ENCODE measurements around the gene PNMA8A. TPM values are rescaled to one million over a fixed set of nuclear protein-coding genes. Genes with fewer than 3 reads are reported as not detected.

The PNMA8A gene
- total RNA-seq, 1 experiment from 2014 or later, result not detected

- Histone ChIP-seq H3K4me3 (no peak overlapping the region), H3K9me3 (ENCODE audit: insufficient read depth, low read depth) (no peaks in the 10 kb centered on the region), H3K27me3 (ENCODE audit: insufficient read depth, low read depth) (no peaks in the 10 kb centered on the region), H3K27ac (no peak overlapping the region), H3K4me2 (no peak overlapping the region), H3K4me1 (replicated peaks; ENCODE audit: insufficient read depth) (no peaks in the 10 kb centered on the region; the same call in 1 of the 2 replicates), H3K36me3 (ENCODE audit: low read depth) (no peaks in the 10 kb centered on the region), H3K79me2 (ENCODE audit: low read depth) (no peaks in the 10 kb centered on the region), H2AFZ (no peak overlapping the region), H4K20me1 (ENCODE audit: insufficient read depth) (no peaks in the 10 kb centered on the region), H3F3A (ENCODE audit: insufficient read depth, low read depth) (no peaks in the 10 kb centered on the region), H3K9me2 (ENCODE audit: insufficient read depth) (no peaks in the 10 kb centered on the region)
- ChIA-PET POLR2A (ENCODE audit: unreplicated experiment) (no interaction called here), CTCF (interaction anchor here (0.6 to 1.2 kb wide), 4 partner anchors 27 to 744 kb away, joined by 3 to 5 read pairs (median 3); no protein-coding TSS in a partner anchor)
- DNase-seq, result peak in 1 of 2 experiments; percentile 48
- no peak for TF ChIP-seq EZH2 (IDR thresholded peaks at IDR 0.05; ENCODE audit: low read depth)
- TF ChIP-seq, protein P1, sequence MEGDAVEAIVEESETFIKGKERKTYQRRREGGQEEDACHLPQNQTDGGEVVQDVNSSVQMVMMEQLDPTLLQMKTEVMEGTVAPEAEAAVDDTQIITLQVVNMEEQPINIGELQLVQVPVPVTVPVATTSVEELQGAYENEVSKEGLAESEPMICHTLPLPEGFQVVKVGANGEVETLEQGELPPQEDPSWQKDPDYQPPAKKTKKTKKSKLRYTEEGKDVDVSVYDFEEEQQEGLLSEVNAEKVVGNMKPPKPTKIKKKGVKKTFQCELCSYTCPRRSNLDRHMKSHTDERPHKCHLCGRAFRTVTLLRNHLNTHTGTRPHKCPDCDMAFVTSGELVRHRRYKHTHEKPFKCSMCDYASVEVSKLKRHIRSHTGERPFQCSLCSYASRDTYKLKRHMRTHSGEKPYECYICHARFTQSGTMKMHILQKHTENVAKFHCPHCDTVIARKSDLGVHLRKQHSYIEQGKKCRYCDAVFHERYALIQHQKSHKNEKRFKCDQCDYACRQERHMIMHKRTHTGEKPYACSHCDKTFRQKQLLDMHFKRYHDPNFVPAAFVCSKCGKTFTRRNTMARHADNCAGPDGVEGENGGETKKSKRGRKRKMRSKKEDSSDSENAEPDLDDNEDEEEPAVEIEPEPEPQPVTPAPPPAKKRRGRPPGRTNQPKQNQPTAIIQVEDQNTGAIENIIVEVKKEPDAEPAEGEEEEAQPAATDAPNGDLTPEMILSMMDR (conservative IDR thresholded peaks at IDR 0.05), result peak; percentile 84
- BruUV-seq (replicated peaks), result no TSS peak
- intact Hi-C loops (cut with micrococcal nuclease; ENCODE audit: unreplicated experiment), result loop anchor here (1.0 kb wide), 1 partner anchor 26 kb away; no protein-coding TSS in a partner anchor
These were observed 44.6 kb upstream of the PNMA8A start for GRCh38 chr19:46515879-46516350.

GRCh38 chr19:46515290-46515609 lies 43.9 kb upstream of the PNMA8A start:
- no peak overlapping the region for H2AFZ ChIP-seq
- DNase-seq, result no peak
- BruUV-seq (replicated peaks), result no TSS peak
- no peaks in the 10 kb centered on the region for H3K27me3 ChIP-seq (ENCODE audit: insufficient read depth, low read depth)
- no peaks in the 10 kb centered on the region for H3K79me2 ChIP-seq (ENCODE audit: low read depth)
- H4K20me1 ChIP-seq (ENCODE audit: insufficient read depth), result no peaks in the 10 kb centered on the region
- TF ChIP-seq, protein P1 (conservative IDR thresholded peaks at IDR 0.05), result no peak
- no peak for TF ChIP-seq EZH2 (IDR thresholded peaks at IDR 0.05; ENCODE audit: low read depth)
- H3K4me2 ChIP-seq, result no peak overlapping the region
- H3K9me3 ChIP-seq (ENCODE audit: insufficient read depth, low read depth), result no peaks in the 10 kb centered on the region
- H3F3A ChIP-seq (ENCODE audit: insufficient read depth, low read depth), result no peaks in the 10 kb centered on the region
- H3K4me1 ChIP-seq (replicated peaks; ENCODE audit: insufficient read depth), result no peaks in the 10 kb centered on the region; the same call in 1 of the 2 replicates
- ChIA-PET CTCF (interaction anchor here (0.6 to 1.0 kb wide), 2 partner anchors 234 to 744 kb away, joined by 3 read pairs; no protein-coding TSS in a partner anchor), POLR2A (ENCODE audit: unreplicated experiment) (no interaction called here)
- intact Hi-C loops (cut with micrococcal nuclease; ENCODE audit: unreplicated experiment), result no loop called here
- H3K9me2 ChIP-seq (ENCODE audit: insufficient read depth), result no peaks in the 10 kb centered on the region
- H3K27ac ChIP-seq, result no peak overlapping the region
- no peaks in the 10 kb centered on the region for H3K36me3 ChIP-seq (ENCODE audit: low read depth)
- H3K4me3 ChIP-seq, result no peak overlapping the region

- no peaks in the 10 kb centered on the region for H3K9me3 ChIP-seq (ENCODE audit: insufficient read depth, low read depth)
- intact Hi-C loops (cut with micrococcal nuclease; ENCODE audit: unreplicated experiment), result loop anchor here (5.0 kb wide), 1 partner anchor 487 kb away; no protein-coding TSS in a partner anchor
- no TSS peak for BruUV-seq (replicated peaks)
- DNase-seq, result no peak
- H3K4me3 ChIP-seq, result no peak overlapping the region
- ChIA-PET POLR2A (ENCODE audit: unreplicated experiment) (no interaction called here), CTCF (no interaction called here)
- H4K20me1 ChIP-seq (ENCODE audit: insufficient read depth), result no peaks in the 10 kb centered on the region
- no peak overlapping the region for H2AFZ ChIP-seq
- no peaks in the 10 kb centered on the region for H3F3A ChIP-seq (ENCODE audit: insufficient read depth, low read depth)
- H3K9me2 ChIP-seq (ENCODE audit: insufficient read depth), result no peaks in the 10 kb centered on the region
- no peak for TF ChIP-seq EZH2 (IDR thresholded peaks at IDR 0.05; ENCODE audit: low read depth)
- TF ChIP-seq, protein P1 (conservative IDR thresholded peaks at IDR 0.05), result no peak
- no peaks in the 10 kb centered on the region for H3K36me3 ChIP-seq (ENCODE audit: low read depth)
- no peaks in the 10 kb centered on the region; the same call in 1 of the 2 replicates for H3K4me1 ChIP-seq (replicated peaks; ENCODE audit: insufficient read depth)
- no peaks in the 10 kb centered on the region for H3K79me2 ChIP-seq (ENCODE audit: low read depth)
- no peak overlapping the region for H3K27ac ChIP-seq
- no peaks in the 10 kb centered on the region for H3K27me3 ChIP-seq (ENCODE audit: insufficient read depth, low read depth)
- H3K4me2 ChIP-seq, result peak overlapping the region; percentile 37; the same call in 1 of the 2 replicates
These were observed 43.4 kb upstream of the PNMA8A start for GRCh38 chr19:46514589-46515289.

All from PC-9 (cell line).